HFFc6 (cell line): ENCODE data around the gene CYP27B1. TPM values are rescaled to one million over a fixed set of nuclear protein-coding genes. Genes with fewer than 3 reads are reported as not detected.

ENCODE experiments used
- DNase-seq: peaks from one replicate; pipeline ENCODE4 v3.0.0-alpha.2; 2018
- H3K27ac Mint-ChIP-seq: 2 replicates; pipeline ENCODE4 v1.8.0; 2020; ENCODE audit warnings: mild to moderate bottlenecking, mixed read lengths
- H3K27me3 Mint-ChIP-seq: 2 replicates; pipeline ENCODE4 v1.8.0; 2021; ENCODE audit warnings: mild to moderate bottlenecking, moderate library complexity, mixed read lengths; ENCODE audit not compliant: insufficient read depth
- H3K36me3 Mint-ChIP-seq: 2 replicates; pipeline ENCODE4 v1.8.0; 2021; ENCODE audit warnings: low read depth, mixed read lengths
- H3K4me1 Mint-ChIP-seq: 2 replicates; pipeline ENCODE4 v1.8.0; 2020; ENCODE audit warnings: low read depth, mixed read lengths
- H3K4me3 Mint-ChIP-seq: 2 replicates; pipeline ENCODE4 v1.8.0; 2020; ENCODE audit warnings: mild to moderate bottlenecking, moderate library complexity, mixed read lengths
- H3K9me3 Mint-ChIP-seq: 2 replicates; pipeline ENCODE4 v1.8.0; 2020; ENCODE audit warnings: mild to moderate bottlenecking, mixed read lengths
- long read RNA-seq: library from polyadenylated mRNA; unstranded; transcript quantifications from one replicate; pipeline ENCODE4 v2.0.0, GENCODE V29; 2019
- total RNA-seq, 6 experiments: library from RNA; stranded (reverse); fragmentation: NEBNext Ultra II Directional; extraction: Animal tissue kit (Norgen Biotek cat#: 25700); gene quantifications; 2 replicates in 1 of 6; 3 replicates in 5 of 6; pipeline ENCODE4 v1.2.3, GENCODE V29; 2021
- TF ChIP-seq, protein P1 (sequence below): fragments of 200-600 bp; sonication (generic); IDR thresholded peaks from 2 replicates; pipeline ENCODE4 v1.5.0; 2021; ENCODE audit warnings: antibody characterized with exemption, mild to moderate bottlenecking

CYP27B1 gene, protein sequence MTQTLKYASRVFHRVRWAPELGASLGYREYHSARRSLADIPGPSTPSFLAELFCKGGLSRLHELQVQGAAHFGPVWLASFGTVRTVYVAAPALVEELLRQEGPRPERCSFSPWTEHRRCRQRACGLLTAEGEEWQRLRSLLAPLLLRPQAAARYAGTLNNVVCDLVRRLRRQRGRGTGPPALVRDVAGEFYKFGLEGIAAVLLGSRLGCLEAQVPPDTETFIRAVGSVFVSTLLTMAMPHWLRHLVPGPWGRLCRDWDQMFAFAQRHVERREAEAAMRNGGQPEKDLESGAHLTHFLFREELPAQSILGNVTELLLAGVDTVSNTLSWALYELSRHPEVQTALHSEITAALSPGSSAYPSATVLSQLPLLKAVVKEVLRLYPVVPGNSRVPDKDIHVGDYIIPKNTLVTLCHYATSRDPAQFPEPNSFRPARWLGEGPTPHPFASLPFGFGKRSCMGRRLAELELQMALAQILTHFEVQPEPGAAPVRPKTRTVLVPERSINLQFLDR
- total RNA-seq: 1 to 10 TPM in 3 of 6 experiments, under 1 TPM in 3; 0.57 to 1.8 (median 0.96) TPM
- long read RNA-seq, partial matches to known transcripts: 3 of 4 reads
- long read RNA-seq, other reads (novel, unspliced or antisense): 1 of 4 reads

DNA sequence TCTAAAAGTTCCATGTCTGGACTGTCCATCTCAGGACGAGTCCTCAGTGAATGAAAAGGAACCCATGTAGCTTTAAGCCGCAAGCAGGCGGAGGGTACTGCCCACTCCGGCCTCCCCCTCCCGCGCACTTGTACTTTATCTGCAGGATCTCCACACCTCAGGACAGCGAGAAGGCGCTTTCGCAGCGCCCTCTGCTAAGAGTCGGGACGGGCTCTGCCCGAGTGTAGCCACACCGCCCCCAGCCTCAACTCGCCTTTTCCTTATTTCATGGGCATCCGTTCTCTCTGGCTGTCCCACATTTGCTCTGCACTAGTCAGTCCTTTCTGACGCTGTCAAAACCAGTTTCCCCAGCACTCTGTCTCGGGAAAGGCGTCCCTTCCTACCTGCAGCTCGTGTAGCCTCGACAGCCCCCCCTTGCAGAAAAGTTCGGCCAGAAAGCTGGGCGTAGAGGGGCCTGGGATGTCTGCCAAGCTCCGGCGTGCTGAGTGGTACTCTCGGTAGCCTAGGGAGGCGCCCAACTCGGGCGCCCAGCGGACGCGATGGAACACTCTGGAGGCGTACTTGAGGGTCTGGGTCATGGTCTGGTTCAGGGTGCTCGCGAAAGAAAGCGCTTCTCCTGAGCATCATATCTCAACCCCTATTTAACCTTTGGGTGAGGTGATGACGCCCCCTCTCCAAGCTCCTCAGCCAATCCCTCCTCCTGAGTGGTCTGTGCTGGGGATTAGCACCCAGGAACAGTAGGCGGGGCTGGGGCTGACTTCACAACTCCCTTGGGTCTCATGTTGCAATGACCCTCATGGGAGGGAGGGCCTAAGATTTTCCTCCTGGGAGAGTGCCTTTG is at the start of gene CYP27B1:
CYP27B1 (minus strand) TSS at position 615 of the 841 bp plus-strand sequence; CDS start at position 578, 37 bp downstream.
- H3K27me3 Mint-ChIP-seq: peaks cover 4% of the 10 kb centered on the region; the same call in 1 of the 2 replicates
- H3K4me1 Mint-ChIP-seq: peaks cover 45% of the 10 kb centered on the region
- no peaks in the 10 kb centered on the region for H3K9me3 Mint-ChIP-seq
- no peak for DNase-seq
- H3K27ac Mint-ChIP-seq: no peak within 1 kb of the TSS
- peaks cover 20% of the 10 kb centered on the region for H3K36me3 Mint-ChIP-seq
- H3K4me3 Mint-ChIP-seq: peak within 1 kb of the TSS; percentile 80
- TF ChIP-seq, protein P1, sequence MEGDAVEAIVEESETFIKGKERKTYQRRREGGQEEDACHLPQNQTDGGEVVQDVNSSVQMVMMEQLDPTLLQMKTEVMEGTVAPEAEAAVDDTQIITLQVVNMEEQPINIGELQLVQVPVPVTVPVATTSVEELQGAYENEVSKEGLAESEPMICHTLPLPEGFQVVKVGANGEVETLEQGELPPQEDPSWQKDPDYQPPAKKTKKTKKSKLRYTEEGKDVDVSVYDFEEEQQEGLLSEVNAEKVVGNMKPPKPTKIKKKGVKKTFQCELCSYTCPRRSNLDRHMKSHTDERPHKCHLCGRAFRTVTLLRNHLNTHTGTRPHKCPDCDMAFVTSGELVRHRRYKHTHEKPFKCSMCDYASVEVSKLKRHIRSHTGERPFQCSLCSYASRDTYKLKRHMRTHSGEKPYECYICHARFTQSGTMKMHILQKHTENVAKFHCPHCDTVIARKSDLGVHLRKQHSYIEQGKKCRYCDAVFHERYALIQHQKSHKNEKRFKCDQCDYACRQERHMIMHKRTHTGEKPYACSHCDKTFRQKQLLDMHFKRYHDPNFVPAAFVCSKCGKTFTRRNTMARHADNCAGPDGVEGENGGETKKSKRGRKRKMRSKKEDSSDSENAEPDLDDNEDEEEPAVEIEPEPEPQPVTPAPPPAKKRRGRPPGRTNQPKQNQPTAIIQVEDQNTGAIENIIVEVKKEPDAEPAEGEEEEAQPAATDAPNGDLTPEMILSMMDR: no peak

DNA sequence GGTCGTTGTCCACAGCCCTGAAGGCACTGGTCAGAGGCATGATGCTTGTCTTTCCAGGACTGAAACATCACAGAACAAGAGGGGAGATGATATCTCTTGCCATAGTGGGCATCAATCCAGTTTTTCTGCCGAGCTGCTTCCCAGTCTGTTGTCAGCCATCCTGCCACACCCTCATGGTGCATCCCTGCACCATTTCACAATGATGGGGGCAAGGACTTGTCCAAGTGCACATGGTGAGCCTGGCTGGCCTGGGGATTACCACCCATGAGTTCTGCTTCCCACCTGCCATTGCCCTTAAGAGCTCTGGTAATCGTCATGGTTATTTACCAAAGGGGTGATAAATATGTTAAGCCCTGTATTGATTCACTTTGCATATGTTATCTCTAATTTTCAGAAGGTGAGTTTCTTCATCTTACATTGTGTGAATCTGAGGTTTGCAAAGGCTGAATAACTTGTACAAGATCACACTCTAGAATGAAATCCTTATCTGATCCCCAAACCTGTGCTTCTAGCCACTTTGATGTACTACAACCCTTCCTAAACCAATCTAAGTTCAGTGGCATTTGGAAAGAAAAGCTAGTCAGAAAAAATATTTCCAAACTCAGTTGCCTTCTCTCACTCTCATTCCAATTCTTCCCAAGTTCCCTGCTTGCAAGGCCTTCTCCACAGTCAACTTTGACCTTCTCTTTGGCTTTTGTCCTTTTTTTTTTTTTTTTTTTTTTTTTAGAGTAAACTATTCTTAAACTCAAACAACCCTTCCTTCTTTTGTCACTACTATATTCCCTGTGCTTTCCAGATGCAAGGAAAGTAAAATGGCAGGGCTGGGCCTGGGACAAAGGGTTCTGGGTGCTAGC is 49.4 kb upstream of the CYP27B1 start:
- no peaks in the 10 kb centered on the region; the same call in 1 of the 2 replicates for H3K27me3 Mint-ChIP-seq
- H3K27ac Mint-ChIP-seq: no peak overlapping the region
- H3K4me3 Mint-ChIP-seq: no peak overlapping the region
- TF ChIP-seq, protein P1: no peak
- DNase-seq: peak; percentile 13
- H3K4me1 Mint-ChIP-seq: peaks cover 19% of the 10 kb centered on the region
- H3K9me3 Mint-ChIP-seq: no peaks in the 10 kb centered on the region
- H3K36me3 Mint-ChIP-seq: no peaks in the 10 kb centered on the region; the same call in 1 of the 2 replicates

DNA sequence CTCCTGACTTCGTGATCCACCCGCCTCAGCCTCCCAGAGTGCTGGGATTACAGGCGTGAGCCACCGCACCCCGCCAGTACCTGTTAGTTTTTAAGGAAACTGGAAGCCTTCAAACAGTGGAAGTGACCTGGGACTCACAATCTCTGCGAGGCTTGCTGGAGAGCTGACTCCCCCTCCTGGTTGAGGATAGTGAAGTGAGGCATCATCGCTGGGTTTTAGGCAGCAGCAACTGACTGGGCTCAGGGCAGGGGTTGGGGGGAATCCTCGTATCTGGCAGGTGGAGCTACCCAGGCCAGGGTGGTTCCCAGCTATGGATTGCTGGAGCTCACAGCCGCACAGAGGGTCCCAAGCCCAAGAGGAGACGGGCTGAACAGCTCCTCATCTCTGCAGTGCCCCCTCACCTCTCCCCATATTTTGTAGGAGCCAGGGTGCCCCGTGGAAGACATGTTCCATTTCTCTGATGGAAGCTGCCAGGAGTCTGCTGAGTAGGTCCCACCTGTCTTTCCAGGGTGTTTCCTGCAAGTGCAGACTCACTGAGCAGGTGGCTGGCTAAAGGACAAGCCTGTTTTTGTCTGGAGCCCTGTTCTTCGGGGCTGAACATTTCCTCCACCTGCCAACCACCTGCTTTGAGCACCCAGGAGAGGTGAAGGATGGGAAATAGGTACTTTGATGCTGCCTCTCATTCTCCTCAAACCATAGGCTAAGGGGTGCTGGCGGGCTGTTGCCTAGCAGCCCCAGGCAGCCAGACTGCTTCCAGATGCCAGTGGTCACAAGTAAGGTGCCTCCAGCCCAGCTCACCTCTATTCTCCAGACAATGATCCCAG is 48.5 kb upstream of the CYP27B1 start:
- Mint-ChIP-seq H3K27ac (no peak overlapping the region), H3K4me3 (no peak overlapping the region), H3K36me3 (no peaks in the 10 kb centered on the region; the same call in 1 of the 2 replicates), H3K9me3 (no peaks in the 10 kb centered on the region), H3K4me1 (peaks cover 25% of the 10 kb centered on the region), H3K27me3 (no peaks in the 10 kb centered on the region)
- TF ChIP-seq, protein P1: no peak
- no peak for DNase-seq

DNA sequence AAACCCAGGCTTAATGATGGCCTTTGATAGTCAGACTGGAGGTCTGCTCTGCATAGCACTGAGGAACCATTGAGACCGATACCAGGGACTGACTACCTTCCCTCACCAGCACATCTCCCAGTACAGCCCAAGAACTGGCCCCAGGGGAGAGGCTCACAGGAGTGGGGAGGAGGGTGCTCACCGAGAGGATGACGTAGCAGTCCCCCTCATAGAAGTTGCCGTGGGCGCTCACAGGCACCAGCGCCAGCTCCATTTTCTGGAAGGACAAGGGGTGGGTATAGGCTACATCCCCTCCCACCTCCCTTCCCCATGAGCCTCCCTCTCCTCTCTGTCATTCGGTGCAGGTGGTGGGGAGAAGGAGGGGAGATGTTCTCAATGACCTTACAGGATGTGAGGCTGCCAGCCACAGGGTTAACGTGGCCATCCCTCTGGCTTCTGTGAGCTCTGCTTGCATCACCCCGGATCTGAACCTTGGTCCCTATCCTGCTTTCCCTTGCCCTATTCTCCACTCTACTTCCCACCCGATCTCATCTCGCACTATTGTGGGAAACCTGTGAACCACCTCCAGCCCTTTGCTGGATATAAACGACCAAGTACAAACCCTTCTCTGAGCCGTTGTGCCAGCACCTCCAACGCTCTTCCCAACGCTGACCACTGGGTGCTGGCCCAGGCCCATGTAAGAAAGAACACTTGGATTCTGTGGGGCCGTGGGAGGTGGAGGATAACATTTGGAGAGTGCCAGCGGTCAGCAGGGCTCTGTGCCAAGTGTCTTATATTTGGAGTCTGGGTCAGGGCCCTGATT is 47.3 kb upstream of the CYP27B1 start:
- no peaks in the 10 kb centered on the region for H3K27me3 Mint-ChIP-seq
- H3K9me3 Mint-ChIP-seq: no peaks in the 10 kb centered on the region
- TF ChIP-seq, protein P1: no peak
- no peaks in the 10 kb centered on the region; the same call in 1 of the 2 replicates for H3K36me3 Mint-ChIP-seq
- no peak overlapping the region for H3K4me3 Mint-ChIP-seq
- DNase-seq: no peak
- no peak overlapping the region for H3K27ac Mint-ChIP-seq
- H3K4me1 Mint-ChIP-seq: peaks cover 27% of the 10 kb centered on the region
